T-helper 9 cell (primary cell): Measurements from ENCODE around the gene UVSSA.
"Not testable (repeated sequence)": the region's sequence is repeated elsewhere in the genome, so short reads cannot be mapped to it uniquely, and the experiment has no call there.

Source experiments
- DNase-seq: peaks from one replicate; pipeline ENCODE4 v3.0.0-alpha.2; 2020

The UVSSA gene

DNA sequence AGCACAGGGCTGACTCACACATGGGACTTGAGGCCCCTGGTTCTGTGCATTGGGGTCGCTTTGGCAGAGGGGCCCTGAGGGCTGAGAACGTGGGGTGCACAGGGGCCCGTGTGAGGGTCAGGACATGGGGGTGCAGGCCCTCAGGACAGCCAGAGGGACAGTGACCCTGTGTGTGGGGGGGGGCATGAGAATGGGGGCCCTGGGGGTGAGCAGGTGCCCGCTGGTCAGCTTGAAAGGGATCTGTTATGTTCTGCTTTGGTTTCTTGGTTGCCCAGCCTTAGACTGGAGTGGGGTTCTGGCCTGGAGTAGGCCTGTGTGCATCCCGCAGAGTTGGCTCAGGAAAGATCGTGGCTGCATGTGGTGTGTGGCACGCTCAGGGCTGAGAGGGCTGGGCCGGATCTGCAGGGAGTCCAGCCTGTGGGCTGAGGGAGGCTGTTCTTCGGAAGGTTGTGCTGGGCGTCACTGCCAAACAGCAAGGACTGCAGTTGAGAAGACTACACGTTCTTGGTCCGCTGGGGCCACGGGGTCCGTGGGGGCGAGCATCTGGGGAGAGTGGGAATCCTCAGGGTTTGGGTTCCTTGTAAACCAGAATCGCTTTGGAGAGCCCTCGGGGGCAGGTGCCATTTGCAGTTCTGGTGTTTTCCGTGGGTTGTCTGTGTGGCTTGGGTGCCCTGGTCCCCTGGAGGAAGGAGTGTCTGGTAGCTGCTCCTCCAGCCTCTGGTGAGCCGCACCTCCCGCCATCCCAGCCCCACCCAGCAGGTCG lies 15.2 kb upstream of the UVSSA start:
- no peak for DNase-seq

DNA sequence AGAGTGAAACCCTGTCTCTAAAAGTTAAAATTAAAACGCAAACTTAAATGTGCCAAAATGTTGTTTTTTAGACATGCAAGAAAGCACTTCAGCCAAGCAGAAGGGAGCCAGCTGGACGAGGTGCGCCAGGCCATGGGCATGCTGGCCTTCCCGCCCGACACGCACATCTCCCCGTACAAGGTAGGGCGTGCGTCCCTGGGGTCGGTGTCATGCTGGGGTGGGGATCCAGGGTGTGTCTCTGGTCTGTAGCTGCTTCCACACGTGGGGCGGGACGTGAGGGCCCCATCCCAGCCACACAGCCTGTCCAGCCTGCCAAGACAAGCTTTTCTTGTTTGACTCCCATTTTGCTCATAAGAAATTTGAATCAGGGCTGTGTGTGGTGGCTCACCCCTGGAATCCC lies 14.3 kb upstream of the UVSSA start:
- DNase-seq: no peak

DNA sequence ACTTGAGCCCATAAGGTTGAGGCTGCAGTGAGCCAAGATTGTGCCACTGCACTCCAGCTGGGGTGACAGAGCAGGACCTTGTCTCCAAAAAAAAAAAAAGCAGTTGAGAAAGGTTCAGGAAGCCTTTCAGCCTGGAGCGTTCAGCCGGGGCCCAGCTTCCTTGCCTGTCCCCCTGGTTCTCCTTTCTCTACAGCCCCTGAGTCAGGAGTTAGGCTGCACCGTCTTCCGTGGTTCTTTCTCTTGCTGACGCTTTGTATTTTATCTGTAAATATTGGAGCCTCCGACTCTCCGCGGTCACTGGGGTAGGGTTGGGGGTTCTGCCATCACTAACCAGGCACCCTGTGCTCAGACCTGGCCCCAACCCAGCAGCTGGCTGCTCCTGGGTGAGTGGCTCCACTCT lies 13.8 kb upstream of the UVSSA start:
- DNase-seq: no peak

DNA sequence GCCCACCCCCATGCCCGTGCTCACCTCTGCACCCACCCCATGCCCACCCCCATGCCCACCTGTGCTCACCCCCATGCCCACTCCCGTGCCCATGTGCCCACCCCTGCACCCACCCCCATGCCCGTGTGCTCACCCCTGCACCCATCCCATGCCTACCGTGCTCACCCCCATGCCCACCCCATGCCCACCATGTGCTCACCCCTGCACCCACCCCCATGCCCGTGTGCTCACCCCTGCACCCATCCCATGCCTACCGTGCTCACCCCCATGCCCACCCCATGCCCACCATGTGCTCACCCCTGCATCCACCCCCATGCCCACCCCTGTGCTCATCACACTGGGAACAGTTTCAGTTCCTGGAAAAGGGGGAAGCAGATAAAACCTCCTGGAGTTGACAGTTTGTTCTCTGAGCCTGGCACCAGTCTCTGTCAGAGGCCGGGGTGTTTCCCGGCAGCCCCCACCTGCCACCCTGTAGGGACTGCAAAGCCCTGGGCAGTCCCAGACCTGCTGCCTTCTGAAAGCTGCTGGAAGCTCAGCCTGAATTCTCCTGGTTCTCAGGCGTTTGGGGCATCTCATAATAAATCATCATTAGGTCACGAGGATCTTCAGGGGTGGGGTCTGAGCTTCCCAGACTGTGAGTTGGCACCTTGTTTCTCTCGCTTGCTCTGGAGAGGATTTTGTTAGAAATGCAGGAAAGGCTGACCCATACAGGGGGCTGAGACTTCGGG lies 13.0 kb upstream of the UVSSA start:
- DNase-seq: not testable (repeated sequence)

DNA sequence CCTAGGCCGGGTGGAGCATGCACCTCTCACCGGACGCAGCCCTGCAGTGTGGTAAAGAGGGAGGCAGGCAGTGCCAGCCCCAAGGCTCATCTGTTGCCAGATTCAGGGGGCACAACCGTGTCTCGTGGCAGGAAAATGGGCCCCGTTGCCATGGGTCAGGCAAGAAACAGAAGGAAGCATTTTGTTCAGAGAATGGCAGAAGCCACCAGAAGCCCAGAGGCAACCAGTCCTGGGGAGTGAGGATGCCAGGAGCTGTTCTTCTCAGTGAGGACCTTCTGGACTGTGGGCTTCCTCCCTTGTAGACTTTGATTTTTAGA lies 12.5 kb upstream of the UVSSA start:
- DNase-seq: no peak

DNA sequence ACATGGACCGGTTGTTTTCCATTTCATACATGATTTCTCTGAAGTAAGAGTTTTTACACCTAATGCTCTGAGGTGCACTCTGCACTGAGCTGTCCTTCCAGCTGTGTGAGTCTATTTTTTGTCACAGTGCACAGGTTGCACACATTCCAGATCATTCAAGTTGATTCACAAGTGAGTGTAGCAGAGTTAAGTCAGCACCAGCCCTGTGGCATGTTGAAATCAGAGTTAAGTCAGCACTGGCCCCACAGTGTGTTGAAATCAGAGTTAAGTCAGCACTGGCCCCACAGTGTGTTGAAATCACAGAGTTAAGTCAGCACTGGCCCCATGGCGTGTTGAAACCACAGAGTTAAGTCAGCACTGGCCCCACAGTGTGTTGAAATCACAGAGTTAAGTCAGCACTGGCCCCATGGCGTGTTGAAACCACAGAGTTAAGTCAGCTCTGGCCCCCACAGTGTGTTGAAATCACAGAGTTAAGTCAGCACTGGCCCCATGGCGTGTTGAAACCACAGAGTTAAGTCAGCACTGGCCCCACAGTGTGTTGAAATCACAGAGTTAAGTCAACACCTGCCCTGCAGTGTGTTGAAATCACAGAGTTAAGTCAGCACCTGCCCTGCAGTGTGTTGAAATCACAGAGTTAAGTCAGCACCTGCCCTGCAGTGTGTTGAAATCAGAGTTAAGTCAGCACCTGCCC lies 11.7 kb upstream of the UVSSA start:
- not testable (repeated sequence) for DNase-seq

DNA sequence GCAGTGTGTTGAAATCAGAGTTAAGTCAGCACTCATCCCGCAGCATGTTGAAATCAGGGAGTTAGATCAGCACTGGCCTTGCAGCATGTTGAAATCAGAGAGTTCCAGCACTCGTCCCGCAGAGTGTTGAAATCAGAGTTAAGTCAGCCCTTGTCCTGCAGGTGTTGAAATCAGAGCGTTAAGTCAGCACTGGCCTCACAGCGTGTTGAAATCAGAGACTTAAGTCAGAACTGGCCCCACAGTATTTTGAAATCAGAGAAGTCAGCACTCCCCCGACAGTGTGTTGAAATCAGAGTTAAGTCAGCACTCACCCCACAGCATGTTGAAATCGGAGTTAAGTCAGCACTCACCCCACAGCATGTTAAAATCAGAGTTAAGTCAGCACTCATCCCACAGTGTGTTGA lies 10.9 kb upstream of the UVSSA start:
- no peak for DNase-seq

DNA sequence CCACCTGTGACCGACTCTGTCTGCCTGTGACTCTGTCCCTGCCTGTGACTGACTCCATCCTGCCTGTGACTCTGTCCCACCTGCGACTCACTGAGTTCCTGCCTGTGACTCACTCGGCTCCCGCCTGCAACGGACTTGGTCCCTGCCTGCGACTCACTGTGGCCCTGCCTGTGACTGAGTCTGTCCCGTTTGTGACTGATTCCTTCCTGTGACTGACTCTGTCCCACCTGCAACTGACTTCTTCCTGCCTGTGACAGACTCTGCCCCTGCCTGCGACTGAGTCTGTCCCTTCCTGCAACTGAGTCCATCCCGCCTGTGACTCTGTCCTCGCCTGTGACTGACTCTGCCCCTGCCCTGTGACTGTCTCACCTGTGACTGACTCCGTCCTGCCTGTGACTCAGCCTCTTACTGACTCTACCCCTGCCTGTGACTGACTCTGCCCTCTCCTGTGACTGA lies 9.6 kb upstream of the UVSSA start:
- DNase-seq: no peak

DNA sequence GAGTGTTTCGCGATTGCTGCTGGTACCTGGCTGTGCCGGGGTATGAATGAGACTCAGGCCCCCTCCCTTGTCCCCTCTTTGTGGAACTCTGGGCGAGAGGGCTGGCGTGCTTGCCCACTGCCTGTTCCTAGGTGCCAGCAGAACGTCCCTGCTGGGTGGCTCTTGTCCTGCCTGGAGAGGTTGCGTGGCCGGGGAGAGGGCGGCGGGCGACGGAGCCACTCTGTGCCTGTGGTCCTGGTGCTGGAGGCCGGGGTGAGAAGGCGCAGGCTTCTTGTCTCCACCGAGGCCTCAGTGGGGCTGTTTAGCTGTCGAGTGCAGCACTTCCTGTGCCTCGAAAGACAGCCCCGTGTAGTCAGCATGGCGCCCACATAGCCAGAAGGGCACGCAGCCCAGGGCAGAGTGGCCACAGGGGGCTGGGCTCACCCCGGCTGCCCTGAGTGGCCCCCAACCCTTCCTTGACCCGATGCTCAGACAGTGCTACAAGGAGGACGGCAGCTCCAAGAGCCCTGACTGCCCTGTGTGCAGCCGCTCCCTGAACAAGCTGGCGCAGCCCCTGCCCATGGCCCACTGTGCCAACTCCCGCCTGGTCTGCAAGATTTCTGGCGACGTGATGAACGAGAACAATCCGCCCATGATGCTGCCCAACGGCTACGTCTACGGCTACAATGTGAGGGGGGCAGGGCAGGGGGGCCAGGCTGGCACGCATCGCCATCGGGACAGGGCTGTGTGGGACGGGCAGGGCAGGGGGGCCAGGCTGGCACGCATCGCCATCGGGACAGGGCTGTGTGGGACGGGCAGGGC lies 8.9 kb upstream of the UVSSA start:
- no peak for DNase-seq

DNA sequence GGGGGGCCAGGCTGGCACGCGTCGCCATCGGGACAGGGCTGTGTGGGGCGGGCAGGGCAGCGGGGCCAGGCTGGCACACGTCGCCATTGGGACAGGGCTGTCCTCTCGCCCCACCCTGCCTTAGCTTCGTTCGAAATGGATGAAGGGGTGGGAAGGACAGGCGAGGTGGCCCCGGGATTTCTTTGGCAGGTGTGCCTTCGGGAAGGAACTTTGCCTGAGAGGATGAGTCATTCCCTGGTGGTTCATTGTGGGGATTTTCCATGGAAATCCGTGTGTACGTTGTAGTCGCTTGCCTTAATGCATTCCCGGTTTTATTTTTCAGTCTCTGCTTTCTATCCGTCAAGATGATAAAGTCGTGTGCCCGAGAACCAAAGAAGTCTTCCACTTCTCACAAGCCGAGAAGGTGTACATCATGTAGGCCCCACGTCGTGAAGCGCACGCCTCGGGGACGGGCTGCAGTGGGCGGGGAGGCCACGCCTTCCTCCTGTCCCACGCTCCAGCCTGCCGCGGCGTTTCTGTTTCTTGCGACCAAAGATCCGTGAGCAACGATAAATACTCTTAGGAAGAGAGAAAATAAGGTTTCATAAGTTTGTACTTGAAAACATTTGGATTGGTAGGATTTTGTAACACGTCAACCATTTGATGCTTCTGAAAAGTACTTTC lies 8.1 kb upstream of the UVSSA start:
- no peak for DNase-seq

DNA sequence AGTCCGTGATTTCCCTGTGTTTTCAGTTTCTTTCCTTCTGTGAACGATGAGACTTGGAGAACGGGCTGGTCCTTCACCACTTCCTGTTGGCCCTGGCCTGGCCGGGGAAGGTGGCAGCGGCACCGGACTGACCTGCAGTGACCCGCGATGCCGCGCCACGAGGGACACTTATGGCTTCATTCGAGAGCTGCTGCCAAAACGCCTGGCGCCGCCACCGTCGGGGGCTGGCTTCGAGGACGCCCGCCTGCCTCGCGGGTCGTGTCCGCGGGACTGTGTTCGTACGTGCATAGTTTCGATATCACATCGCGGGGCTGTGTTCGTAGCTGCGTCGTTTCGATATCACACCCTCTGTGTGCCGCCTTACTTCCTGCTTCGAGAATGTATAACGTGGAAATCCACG lies 7.5 kb upstream of the UVSSA start:
- DNase-seq: no peak

DNA sequence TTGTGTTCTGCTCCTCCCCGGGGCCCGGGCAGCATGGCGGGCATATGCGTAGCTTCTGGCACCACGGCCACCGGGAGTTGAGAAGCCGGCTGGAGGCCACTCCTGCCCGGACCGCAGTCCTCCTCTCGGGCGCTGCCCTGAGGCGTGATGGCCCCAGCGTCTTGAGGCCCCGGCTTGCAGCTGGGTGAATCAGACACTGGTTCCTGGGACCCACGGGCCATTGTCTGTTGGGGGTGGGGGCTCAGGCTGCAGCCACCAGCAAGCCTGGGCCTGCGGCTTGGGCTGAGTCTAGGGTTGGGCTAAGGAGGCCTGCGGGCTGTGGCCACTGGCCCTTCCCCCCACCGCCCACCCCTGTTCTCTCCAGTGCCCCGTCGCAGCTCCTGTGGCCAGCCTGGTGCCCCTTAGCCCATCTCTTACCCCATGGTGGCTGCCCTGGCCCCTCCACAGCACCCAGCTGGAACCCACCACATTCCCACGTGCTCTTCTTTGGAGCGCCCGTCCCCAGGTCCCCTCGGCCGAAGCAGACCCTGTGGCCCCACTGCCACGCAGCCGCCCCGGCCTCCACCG lies 6.7 kb upstream of the UVSSA start:
- no peak for DNase-seq

DNA sequence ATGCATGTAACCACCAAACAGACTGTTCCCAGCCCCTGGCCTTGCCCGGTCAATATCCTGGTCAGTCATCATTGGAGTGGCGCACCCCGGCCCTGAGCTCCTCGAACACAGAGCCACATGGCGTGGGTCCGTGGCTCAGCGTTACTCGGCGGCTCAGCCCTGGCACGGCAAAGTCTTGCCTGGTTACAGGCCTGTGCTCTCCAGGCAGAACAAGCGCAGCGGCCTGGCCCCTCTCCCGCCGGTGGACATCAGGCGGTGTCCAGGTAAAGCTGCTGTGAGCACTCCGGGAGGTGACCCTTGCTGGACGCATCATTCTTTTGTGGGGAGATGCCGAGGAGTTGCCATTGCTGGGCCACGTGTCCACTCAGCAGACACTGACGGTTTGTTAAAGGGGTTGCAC lies 6.1 kb upstream of the UVSSA start:
- no peak for DNase-seq

DNA sequence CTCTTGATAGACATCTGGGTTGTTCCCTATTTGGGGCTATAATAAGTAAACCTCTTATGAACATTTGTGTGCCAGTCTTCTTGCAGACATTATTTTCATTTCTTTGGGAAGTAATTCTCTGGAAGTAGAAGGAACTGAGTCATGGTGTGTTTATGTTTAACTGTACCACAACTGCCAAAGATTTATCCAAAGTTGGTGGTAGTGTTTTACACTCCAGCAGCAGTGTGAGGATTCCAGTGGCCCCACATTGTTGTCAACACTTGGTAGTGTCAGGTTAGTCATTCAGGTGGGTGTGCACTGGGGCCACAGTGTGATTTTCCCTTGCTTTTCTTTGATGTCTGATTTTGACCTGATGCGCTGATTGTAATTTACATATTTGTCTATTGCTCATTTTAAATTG lies 5.0 kb upstream of the UVSSA start:
- no peak for DNase-seq

DNA sequence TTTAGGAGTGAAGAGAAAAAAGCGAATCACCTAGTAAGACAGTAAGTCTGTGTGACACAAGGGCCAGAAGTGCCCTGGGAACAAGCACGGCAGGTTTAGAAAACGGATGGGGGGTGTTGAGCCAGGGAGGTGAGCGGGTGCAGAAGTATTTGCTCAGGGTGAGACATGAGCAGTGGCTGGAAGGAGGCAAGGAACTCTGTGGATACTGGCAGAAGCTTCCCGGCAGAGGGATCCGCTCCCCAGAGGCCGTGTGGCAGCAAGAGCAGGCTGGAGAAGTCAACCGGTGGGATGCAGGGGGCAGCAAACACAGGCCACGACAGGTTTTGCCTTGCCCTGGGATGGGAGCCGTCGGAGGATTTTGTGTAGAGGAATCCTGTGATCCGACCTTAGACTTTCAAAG lies 2.3 kb upstream of the UVSSA start:
- DNase-seq: no peak

DNA sequence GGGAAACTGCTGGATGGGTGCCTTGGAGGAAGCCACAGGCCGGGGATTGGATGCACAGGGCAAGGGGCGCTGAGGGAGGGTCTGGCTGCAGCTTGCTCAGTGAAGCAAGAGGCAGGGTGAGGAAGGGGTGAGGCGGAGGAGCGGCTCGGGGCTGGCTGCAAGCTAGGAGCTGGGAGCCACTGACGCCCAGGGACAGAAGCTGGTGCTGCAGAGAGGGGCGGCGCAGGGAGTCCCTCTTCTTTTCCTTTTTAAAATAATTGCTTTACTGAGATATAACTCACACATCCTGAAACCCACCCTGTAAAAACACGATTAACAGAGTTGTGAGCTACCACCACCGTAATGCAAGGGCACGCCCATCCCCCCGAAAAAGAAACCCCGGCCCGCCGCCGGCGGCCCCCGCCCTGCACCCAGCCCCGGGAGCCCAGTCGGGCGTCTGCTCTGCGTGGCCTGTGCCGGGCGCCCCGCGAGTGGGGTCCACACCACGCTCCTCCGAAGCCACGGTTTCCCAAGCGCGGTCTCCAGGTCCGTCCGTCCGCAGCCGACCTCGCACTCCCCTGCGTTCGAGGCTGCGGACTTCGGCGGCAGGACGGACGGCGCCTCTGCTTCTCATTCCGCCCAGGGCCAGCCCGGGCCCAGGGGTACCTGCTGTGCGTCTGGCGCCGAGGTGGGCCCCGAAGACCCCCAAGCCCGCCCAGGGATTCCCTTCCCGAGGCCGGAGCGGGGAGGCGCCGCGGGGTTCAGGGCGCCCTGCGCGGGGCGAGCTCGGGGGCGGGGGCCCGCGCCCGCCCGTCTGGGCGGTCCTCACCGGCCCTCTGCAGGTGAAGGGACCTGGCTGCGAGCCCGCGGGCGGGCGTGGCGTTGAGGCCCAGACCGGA lies 866 bp upstream of the UVSSA start:
- DNase-seq: peak; percentile 39

DNA sequence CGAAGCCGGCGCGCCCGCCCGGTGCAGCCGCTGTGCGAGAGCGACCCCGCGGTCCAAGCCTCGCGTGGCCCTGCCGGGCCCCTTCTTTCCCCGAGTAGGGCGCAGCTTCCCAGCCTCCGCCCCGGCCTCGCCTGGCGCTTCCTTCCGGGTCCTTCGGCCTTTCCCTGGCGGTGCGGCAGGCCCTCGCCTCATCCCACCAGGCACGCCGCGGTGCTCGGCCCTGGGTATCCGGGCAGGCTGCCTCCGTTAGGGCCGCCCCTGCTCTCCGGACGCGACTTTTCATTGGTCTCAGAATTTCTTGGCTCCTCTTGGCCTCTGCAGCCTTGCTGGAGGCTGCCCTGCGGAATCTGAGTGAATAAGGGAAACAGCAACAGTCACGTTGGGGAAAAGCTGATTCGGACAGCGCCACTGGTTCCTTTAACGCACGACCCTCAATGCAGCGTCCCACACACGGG lies 429 bp downstream of the UVSSA start:
- DNase-seq: no peak

DNA sequence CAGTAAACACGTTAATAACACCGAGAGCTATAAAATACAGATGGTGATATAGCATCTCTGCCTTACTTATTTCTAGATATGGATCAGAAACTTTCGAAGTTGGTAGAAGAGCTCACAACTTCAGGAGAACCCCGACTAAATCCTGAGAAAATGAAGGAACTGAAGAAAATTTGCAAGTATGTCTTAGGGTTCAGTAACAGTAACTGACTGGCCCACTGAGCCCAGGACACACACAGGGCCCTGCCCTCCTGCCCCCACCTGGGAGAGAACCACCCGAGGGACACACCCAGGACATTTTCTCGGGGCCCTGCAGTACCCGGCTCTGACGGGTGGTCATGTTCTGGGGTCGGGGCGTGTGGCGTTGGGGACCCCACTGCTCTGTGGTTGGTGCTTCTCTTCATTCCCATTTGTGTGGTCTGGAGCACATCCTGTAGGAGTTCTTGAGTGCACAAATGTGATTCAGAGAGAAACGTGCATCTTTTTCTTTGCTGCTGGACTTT lies 1.1 kb downstream of the UVSSA start:
- no peak for DNase-seq

DNA sequence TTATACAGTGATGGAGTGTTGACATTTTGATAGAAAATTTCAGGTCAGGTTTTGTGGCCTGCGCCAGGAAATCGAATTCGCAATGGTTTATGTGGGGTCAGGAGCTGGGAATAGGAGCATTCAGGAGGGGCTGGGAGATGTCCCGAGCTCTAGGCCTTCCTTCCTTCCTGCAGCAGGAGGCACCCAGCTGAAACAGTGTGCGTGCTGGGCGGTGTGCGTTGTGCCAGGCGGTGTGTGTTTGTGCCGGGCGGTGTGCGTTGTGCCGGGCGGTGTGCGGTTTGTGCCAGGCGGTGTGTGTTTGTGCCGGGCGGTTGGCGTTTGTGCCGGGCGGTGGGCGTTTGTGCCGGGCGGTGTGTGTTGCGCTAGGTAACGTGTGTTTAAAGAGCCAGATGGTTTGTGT lies 1.7 kb downstream of the UVSSA start:
- no peak for DNase-seq

DNA sequence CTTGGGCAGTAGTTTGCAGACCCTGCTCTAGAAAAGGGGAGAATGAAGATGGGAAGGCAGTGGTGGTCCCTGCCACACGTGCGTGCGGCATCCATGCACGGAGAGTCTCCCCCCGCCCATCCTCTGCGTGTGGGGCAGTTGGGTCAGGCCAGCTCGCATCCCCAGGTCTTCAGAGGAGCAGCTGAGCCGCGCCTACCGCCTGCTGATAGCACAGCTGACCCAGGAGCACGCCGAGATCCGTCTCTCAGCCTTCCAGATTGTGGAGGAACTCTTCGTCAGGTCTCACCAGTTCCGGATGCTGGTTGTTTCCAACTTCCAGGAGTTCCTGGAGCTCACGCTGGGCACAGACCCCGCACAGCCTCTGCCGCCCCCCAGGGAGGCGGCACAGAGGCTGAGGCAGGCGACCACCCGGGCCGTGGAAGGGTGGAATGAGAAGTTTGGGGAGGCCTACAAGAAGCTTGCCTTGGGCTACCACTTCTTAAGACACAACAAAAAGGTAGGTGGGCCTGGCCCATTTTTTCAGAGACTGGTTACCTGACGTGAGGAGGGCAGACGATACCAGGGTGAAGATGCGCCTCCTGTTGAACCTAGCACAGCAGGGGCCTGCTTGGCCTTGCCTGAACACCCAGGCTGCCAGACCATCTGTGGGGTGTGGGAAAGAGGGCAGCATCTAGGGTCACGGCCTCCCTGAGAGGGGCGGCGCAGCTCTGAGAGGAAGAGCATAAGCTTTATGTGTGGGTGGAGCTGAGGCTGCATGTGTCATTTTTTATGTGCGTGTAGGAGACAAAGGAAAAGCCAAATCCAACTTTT lies 2.6 kb downstream of the UVSSA start:
- DNase-seq: no peak
